Lower lobe of right lung (tissue), 2 donors: ENCODE results near the gene TGDS. TPM values are rescaled to one million over a fixed set of nuclear protein-coding genes. Genes with fewer than 3 reads are reported as not detected.

Source experiments
- ATAC-seq, 2 donors: fragments of 200-7000 bp; cut with Tn5 transposase; one replicate each; pipeline ENCODE4 v1.9.1; 2020 to 2022; ENCODE audit warnings: mild to moderate bottlenecking in 2 of 2, moderate library complexity in 2 of 2
- DNase-seq: peaks from one replicate; pipeline ENCODE4 v3.0.0-alpha.2; 2020
- H3K27ac ChIP-seq: fragments of 200-600 bp; one replicate; pipeline ENCODE4 v1.8.0; 2022
- H3K27me3 ChIP-seq: fragments of 200-600 bp; one replicate; pipeline ENCODE4 v1.8.0; 2022; ENCODE audit warnings: low read depth
- H3K36me3 ChIP-seq: fragments of 200-600 bp; one replicate; pipeline ENCODE4 v1.8.0; 2022; ENCODE audit warnings: mild to moderate bottlenecking
- H3K4me1 ChIP-seq: fragments of 200-600 bp; one replicate; pipeline ENCODE4 v1.8.0; 2022
- H3K4me3 ChIP-seq: fragments of 200-600 bp; one replicate; pipeline ENCODE4 v1.8.0; 2022; ENCODE audit warnings: mild to moderate bottlenecking
- H3K9me3 ChIP-seq: fragments of 200-600 bp; one replicate; pipeline ENCODE4 v1.8.0; 2022
- CTCF ChIP-seq: fragments of 200-600 bp; IDR thresholded peaks from one replicate; pipeline ENCODE4 v1.8.0; 2022; ENCODE audit warnings: antibody characterized with exemption, mild to moderate bottlenecking
- intact Hi-C: fragments of 100-400 bp; cut with DNase I; formaldehyde crosslinking; loops from one replicate; pipeline ENCODE4 v1.11.0; 2022
- total RNA-seq: library from RNA; stranded (reverse); fragmentation: NEBNext Ultra II Directional; extraction: Animal tissue kit (Norgen Biotek cat#: 25700); gene quantifications from one replicate; pipeline ENCODE4 v1.2.1, GENCODE V29; 2021
- donor health status: DM: no; HTN: yes; CAD: no; lungs with severe emphysema.

TGDS gene
- total RNA-seq, 1 donor from 2014 or later, result 10.5 TPM

GRCh38 chr13:94544922-94545321, 51.0 kb downstream of the TGDS start:
- ATAC-seq, result no peak
- Histone ChIP-seq H3K27me3 (no peaks in the 10 kb centered on the region), H3K27ac (no peak overlapping the region), H3K4me1 (peaks cover 9% of the 10 kb centered on the region), H3K4me3 (no peak overlapping the region), H3K9me3 (no peaks in the 10 kb centered on the region), H3K36me3 (no peaks in the 10 kb centered on the region)
- TF ChIP-seq CTCF, result no peak
- DNase-seq, result no peak
- intact Hi-C loops, result no loop called here

GRCh38 chr13:94542917-94543316, 53.0 kb downstream of the TGDS start:
- no peak overlapping the region for H3K27ac ChIP-seq
- no peak for TF ChIP-seq CTCF
- DNase-seq, result no peak

GRCh38 chr13:94537740-94538630, 58.0 kb downstream of the TGDS start:
- Histone ChIP-seq H3K36me3 (no peaks in the 10 kb centered on the region), H3K27me3 (no peaks in the 10 kb centered on the region), H3K4me3 (no peak overlapping the region), H3K4me1 (no peaks in the 10 kb centered on the region), H3K27ac (no peak overlapping the region), H3K9me3 (no peaks in the 10 kb centered on the region)
- no peak for TF ChIP-seq CTCF
- ATAC-seq (peak; percentile 66 to 74), DNase-seq (no peak)
- intact Hi-C loops, result no loop called here

More at GRCh38 chr13:94542917-94543316, 53.0 kb downstream of the TGDS start:
- ATAC-seq, result no peak
- intact Hi-C loops, result no loop called here
- Histone ChIP-seq H3K4me1 (peaks cover 1% of the 10 kb centered on the region), H3K4me3 (no peak overlapping the region), H3K36me3 (no peaks in the 10 kb centered on the region), H3K9me3 (no peaks in the 10 kb centered on the region), H3K27me3 (no peaks in the 10 kb centered on the region)

DNA sequence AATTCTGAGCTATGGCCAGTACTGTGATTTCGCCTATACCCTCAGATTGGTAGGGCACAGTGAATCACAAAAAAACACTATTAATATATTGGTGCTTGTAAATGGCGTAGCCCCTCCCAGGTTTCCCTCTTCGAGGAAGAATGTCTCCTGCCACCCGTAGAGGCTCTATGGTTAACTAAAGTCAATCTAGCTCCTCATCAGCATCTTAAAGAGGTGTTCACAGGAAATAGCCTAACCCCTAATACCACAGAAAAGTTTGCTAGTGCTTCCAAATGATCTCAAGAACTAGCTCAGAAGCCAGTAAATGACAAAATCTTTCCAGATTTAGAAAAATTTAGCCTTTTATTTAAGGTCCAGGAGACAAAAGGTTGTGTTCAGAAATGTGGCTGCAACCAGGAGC, 60.2 kb downstream of the TGDS start:
- no peaks in the 10 kb centered on the region for H3K27me3 ChIP-seq
- H3K4me3 ChIP-seq, result no peak overlapping the region
- no peaks in the 10 kb centered on the region for H3K36me3 ChIP-seq
- DNase-seq (no peak), ATAC-seq (no peak)
- intact Hi-C loops, result no loop called here
- H3K9me3 ChIP-seq, result no peaks in the 10 kb centered on the region
- H3K4me1 ChIP-seq, result no peaks in the 10 kb centered on the region
- no peak overlapping the region for H3K27ac ChIP-seq
- TF ChIP-seq CTCF, result no peak

DNA sequence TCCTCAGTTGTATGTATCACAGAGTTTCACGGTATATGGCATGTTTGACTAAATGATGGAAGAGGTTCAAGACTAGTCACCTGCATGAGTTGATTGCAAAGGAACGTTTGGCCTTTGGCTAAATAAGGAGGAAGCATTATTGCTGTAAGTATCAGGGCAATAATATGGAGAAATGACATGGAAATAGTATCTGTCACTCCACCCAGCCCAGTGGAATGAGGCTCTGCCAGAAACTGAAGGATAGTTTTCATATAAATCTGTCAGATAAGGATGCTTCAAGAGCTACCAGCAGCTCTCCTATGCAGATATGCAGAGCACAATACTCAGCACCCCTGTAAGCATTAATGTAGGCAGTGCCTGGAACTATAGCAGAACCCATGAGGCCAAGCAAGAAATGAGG, 60.7 kb downstream of the TGDS start:
- no peak for DNase-seq
- Histone ChIP-seq H3K36me3 (no peaks in the 10 kb centered on the region), H3K4me1 (no peaks in the 10 kb centered on the region), H3K9me3 (no peaks in the 10 kb centered on the region), H3K4me3 (no peak overlapping the region), H3K27me3 (no peaks in the 10 kb centered on the region), H3K27ac (no peak overlapping the region)
- intact Hi-C loops, result no loop called here
- ATAC-seq, result no peak
- TF ChIP-seq CTCF, result no peak
